ENCODE results near the gene ITGB7. TPM values are rescaled to one million over a fixed set of nuclear protein-coding genes. Genes with fewer than 3 reads are reported as not detected.

ITGB7 gene
- total and polyA plus RNA-seq, 2 of the 4 experiments (the other 2 are of a cell fraction), result 0.18 to 0.44 TPM

DNA sequence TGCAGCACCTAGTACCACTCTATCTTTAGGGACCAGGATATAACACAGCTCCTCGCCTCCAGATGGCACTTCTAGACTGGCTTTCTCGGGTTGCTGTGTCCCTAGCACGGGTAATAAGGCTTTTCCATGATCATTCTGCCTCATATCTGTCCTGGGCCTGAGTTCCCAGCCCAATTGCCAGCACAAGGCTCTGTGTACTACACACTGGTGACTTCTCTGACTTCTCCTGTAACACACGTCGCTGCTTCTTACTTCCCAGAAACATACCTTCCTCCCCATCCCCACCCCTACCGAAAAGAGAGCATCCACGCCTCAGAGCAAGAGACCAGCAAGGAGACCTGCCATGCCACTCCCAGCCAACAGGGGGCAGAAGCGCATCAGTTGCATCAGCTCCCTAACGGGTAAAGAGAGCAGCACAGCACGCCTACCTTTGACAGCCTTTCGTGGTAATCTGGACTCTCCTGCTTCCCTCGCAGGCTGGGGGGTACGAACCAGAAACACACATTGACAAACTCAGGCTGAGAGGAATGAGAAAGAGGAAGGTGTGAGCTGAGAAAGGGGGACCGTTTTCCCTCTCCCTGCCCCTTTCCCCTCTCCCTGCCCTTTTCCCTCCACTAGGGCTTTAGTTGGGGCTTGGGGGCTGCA is 47.7 kb downstream of the ITGB7 start (continued):
- TF ChIP-seq SMC3 (IDR thresholded peaks at IDR 0.05; ENCODE audit: low read depth, low read length), result peak; percentile 82
- TF ChIP-seq MAZ (IDR thresholded peaks at IDR 0.05; ENCODE audit: borderline replicate concordance, low read depth, low read length), result 0 out of 2 replicates have a peak, but pooled peaks have one; percentile 36

DNA sequence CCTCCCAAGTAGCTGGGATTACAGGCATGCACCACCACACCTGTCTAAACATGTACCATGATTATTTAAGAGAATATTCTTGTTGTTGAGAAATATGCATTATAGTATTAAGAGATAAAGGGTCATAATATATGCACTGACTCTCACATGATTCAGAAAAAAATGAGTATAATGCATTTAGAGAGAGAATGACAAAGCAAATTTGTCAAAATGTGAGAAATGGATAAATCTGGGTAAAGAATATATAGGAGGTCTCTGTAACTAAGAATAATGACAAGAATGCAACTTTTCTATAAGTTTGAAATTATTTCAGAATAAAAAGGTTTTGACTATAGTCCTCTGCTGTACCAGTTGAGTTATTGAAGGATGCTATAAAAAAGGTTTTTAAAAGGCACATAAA is 54.7 kb downstream of the ITGB7 start:
- peaks cover 2% of the 10 kb centered on the region; the same call in 1 of the 2 replicates for H3K4me1 ChIP-seq (ENCODE audit: control insufficient read depth, insufficient read depth, low read length)
- BruUV-seq (replicated peaks), result no TSS peak
- no peaks in the 10 kb centered on the region for H3K9me3 ChIP-seq (ENCODE audit: control insufficient read depth, insufficient read depth, low read length)
- H3K14ac ChIP-seq (replicated peaks; ENCODE audit: low read depth, low read length), result no peak overlapping the region
- H3K18ac ChIP-seq (ENCODE audit: low read depth, low read length), result no peak overlapping the region
- TF ChIP-seq FOS (IDR thresholded peaks at IDR 0.05; ENCODE audit: low read depth, low read length), result no peak
- TF ChIP-seq RAD21 (IDR thresholded peaks at IDR 0.05; ENCODE audit: low read length), result no peak
- TF ChIP-seq CTCF (conservative IDR thresholded peaks at IDR 0.05; ENCODE audit: low read depth, low read length), result no peak
- TF ChIP-seq CHD1 (IDR thresholded peaks at IDR 0.05; ENCODE audit: low read depth, low read length), result no peak
- no peak for TF ChIP-seq BHLHE40 (IDR thresholded peaks at IDR 0.05; ENCODE audit: low read depth, low read length)
- TF ChIP-seq SMC3 (IDR thresholded peaks at IDR 0.05; ENCODE audit: low read depth, low read length), result no peak
- no peak for TF ChIP-seq POLR2A (IDR thresholded peaks at IDR 0.05; ENCODE audit: low read depth, low read length)
- peak; percentile 28; the same call in 1 of the 2 replicates for TF ChIP-seq NFE2L2 (IDR thresholded peaks at IDR 0.05; ENCODE audit: low read depth, low read length)
- TF ChIP-seq MXI1 (IDR thresholded peaks at IDR 0.05; ENCODE audit: borderline replicate concordance, low read depth, low read length), result no peak
- H2BK20ac ChIP-seq (ENCODE audit: low read depth, low read length), result no peak overlapping the region
- H2AK5ac ChIP-seq (ENCODE audit: low read depth, low read length), result no peak overlapping the region
- H4K5ac ChIP-seq (ENCODE audit: low read depth, low read length), result no peak overlapping the region
- H2BK5ac ChIP-seq (ENCODE audit: low read depth, low read length, poor library complexity, severe bottlenecking), result no peak overlapping the region
- no peak overlapping the region for H4K91ac ChIP-seq (ENCODE audit: insufficient read depth, low read depth, low read length)
- no peak overlapping the region for H2AK9ac ChIP-seq (replicated peaks; ENCODE audit: low read depth, low read length, poor library complexity)
- no peaks in the 10 kb centered on the region for H3K36me3 ChIP-seq (ENCODE audit: control insufficient read depth, insufficient read depth, low read length)
- in situ Hi-C loops (cut with MboI; ENCODE audit: low sequenced_read_pairs), result no loop called here
- H2AFZ ChIP-seq (replicated peaks; ENCODE audit: low read length, poor library complexity), result no peak overlapping the region
- H3K9ac ChIP-seq (ENCODE audit: low read depth, low read length), result no peak overlapping the region
- H3K27me3 ChIP-seq (ENCODE audit: control insufficient read depth, insufficient read depth, low read length), result no peaks in the 10 kb centered on the region
- no peak for DNase-seq
- H3K56ac ChIP-seq (ENCODE audit: extremely low read depth, insufficient read depth, low read length), result no peak overlapping the region
- no peaks in the 10 kb centered on the region for H4K20me1 ChIP-seq (ENCODE audit: insufficient read depth, low read length)
- ATAC-seq (ENCODE audit: low read depth), result no peak
- CTCF ChIA-PET, result no interaction called here
- no peaks in the 10 kb centered on the region for H3K9me1 ChIP-seq (ENCODE audit: insufficient read depth, low read length)
- no peak overlapping the region for H3K23ac ChIP-seq (ENCODE audit: low read depth, low read length)
- H3K79me1 ChIP-seq (ENCODE audit: low read depth in 1 of 2, low read length in 2 of 2), result no peaks in the 10 kb centered on the region
- intact Hi-C loops (cut with micrococcal nuclease), result no loop called here
- H2BK15ac ChIP-seq (ENCODE audit: low read depth, low read length), result no peak overlapping the region
- dilution Hi-C loops (cut with HindIII; ENCODE audit: low sequenced_read_pairs, unreplicated experiment), result no loop called here
- H4K8ac ChIP-seq (ENCODE audit: low read depth in 2 of 2, low read length in 2 of 2), result no peak overlapping the region
- no peak overlapping the region for H3K4ac ChIP-seq (ENCODE audit: low read depth, low read length)
- H3K4me3 ChIP-seq (ENCODE audit: insufficient read depth, low read depth, low read length), result no peak overlapping the region
- no peak overlapping the region for H3K4me2 ChIP-seq (ENCODE audit: low read depth, low read length)
- no peak overlapping the region for H3K27ac ChIP-seq (ENCODE audit: insufficient read depth, low read length)
- H2BK120ac ChIP-seq (ENCODE audit: low read depth, low read length), result no peak overlapping the region
- POLR2A ChIA-PET (ENCODE audit: unreplicated experiment), result no interaction called here
